ENCODE results near the gene BAZ2A. TPM values are rescaled to one million over a fixed set of nuclear protein-coding genes. Genes with fewer than 3 reads are reported as not detected.

Gene BAZ2A
- polyA plus RNA-seq, 1 experiment: 65.1 TPM

DNA sequence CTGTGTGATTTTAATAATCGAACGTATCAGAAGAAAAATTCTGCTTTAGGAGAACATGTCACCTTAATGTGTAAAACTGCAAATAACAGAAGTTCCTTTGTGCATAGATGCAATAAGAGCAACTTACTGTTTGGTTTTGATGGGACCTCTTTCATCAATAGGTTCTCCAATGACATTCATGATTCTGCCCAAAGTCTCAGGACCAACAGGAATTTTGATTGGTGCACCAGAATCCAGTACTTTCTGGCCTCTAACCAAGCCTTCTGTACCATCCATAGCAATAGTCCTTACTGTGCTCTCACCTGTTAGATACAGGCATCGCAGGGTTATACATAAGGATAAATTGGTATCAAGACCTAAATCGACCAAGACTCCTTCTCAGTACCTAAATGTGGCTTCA lies 14.5 kb upstream of the BAZ2A start:
- Histone ChIP-seq H3K4me3 (ENCODE audit: low read depth, low read length) (peak overlapping the region; percentile 64), H3K27me3 (ENCODE audit: control insufficient read depth, insufficient read depth, low read length) (no peaks in the 10 kb centered on the region), H3K36me3 (ENCODE audit: control insufficient read depth, insufficient read depth, low read length) (peaks cover 19% of the 10 kb centered on the region)
- TF ChIP-seq, protein P1, sequence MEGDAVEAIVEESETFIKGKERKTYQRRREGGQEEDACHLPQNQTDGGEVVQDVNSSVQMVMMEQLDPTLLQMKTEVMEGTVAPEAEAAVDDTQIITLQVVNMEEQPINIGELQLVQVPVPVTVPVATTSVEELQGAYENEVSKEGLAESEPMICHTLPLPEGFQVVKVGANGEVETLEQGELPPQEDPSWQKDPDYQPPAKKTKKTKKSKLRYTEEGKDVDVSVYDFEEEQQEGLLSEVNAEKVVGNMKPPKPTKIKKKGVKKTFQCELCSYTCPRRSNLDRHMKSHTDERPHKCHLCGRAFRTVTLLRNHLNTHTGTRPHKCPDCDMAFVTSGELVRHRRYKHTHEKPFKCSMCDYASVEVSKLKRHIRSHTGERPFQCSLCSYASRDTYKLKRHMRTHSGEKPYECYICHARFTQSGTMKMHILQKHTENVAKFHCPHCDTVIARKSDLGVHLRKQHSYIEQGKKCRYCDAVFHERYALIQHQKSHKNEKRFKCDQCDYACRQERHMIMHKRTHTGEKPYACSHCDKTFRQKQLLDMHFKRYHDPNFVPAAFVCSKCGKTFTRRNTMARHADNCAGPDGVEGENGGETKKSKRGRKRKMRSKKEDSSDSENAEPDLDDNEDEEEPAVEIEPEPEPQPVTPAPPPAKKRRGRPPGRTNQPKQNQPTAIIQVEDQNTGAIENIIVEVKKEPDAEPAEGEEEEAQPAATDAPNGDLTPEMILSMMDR (IDR thresholded peaks at IDR 0.05; ENCODE audit: insufficient read depth, low read depth, low read length): no peak
- ChIA-PET CTCF (interaction anchor here (0.6 to 3.0 kb wide), 2 partner anchors 9 to 53 kb away, joined by 3 to 17 read pairs; no protein-coding TSS in a partner anchor), POLR2A (no interaction called here)
- no peak for DNase-seq (ENCODE audit: low read depth)

DNA sequence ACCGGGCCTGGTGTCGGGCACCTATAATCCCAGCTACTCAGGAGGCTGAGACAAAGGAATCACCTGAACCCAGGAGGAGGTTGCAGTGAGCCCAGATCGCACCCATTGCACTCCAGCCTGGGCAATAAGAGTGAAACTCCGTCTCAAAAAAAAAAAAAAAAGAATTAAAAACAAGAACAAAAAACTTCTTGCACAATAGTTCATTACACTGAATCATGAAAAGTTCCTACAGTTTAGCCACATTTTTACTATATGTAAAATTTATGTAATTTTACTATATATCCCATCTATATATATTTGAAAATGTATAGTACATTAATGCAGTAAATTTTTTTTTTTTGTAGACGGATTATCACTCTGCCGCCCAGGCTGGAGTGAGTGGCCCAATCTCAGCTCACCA lies 11.1 kb upstream of the BAZ2A start:
- TF ChIP-seq, protein P1 (IDR thresholded peaks at IDR 0.05; ENCODE audit: insufficient read depth, low read depth, low read length): no peak
- peaks cover 27% of the 10 kb centered on the region for H3K36me3 ChIP-seq (ENCODE audit: control insufficient read depth, insufficient read depth, low read length)
- H3K27me3 ChIP-seq (ENCODE audit: control insufficient read depth, insufficient read depth, low read length): no peaks in the 10 kb centered on the region
- no peak overlapping the region for H3K4me3 ChIP-seq (ENCODE audit: low read depth, low read length)
- POLR2A ChIA-PET: no interaction called here
- CTCF ChIA-PET: no interaction called here
- no peak for DNase-seq (ENCODE audit: low read depth)

DNA sequence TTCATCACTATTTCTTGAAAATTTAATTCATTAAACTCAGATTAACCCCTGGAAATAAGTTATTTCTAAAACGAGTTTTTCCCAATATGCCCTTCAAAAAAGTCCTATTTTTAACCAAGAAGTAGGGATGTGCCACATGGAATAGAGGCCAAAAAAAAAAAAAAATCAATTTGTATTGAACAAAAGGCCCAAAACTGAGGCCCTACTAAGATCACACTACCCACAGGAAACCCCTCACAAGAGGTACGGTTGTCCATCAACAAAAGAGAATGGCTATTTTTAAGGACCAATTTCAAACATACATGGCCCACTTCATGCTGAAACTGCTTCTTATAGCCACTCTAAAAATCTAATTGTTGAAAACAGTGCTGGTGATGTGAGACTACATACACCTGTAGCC lies 7.5 kb upstream of the BAZ2A start:
- TF ChIP-seq, protein P1 (IDR thresholded peaks at IDR 0.05; ENCODE audit: insufficient read depth, low read depth, low read length): no peak
- no peak overlapping the region for H3K4me3 ChIP-seq (ENCODE audit: low read depth, low read length)
- ChIA-PET CTCF (interaction anchor here (0.8 to 1.0 kb wide), 3 partner anchors 42 to 304 kb away, joined by 3 to 4 read pairs (median 3); partner anchors contain the start of gene PAN2), POLR2A (no interaction called here)
- DNase-seq (ENCODE audit: low read depth): no peak
- no peaks in the 10 kb centered on the region for H3K27me3 ChIP-seq (ENCODE audit: control insufficient read depth, insufficient read depth, low read length)
- H3K36me3 ChIP-seq (ENCODE audit: control insufficient read depth, insufficient read depth, low read length): peaks cover 19% of the 10 kb centered on the region

DNA sequence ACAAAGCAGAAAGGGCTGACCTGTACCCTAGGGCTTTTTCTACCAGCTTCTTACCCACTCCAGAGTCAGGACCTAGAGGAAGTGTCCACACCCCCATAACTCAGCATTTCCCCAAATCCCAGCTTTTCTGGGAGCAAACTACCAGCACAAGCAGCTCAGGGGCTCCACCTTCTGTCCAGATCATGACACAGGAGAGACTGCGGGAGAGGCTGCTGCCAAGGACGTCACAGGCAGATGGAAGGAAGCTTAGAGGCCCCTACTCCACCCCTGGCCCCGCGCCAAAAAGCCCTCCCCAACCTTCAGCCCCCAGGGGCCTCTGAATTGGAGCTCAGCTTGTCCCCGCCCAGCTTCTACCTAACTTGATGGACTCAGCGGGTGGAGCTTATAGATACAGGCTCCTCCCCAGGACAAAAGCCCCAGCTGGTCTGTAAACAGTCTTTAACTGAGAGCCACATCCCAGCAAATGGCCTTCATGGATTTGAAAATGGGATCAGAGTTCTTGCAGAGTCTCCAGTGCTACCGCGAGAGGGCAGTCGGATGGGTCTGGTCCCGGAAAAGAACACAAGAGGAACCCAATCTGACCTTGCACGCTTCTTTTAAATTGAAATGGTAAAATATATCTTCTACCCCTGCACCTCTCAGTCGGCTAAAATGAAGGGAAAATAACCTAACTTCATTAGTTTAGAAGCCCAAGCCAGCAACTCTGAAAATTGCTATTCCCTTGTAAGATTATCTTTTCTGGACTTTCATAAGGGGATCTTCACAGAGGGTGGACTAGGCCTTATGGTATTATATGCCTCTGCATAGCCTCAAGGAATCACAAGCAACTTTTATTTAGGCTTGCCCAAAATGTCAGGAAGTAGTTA lies 6.8 kb upstream of the BAZ2A start:
- TF ChIP-seq, protein P1 (IDR thresholded peaks at IDR 0.05; ENCODE audit: insufficient read depth, low read depth, low read length): peak; percentile 82
- peaks cover 14% of the 10 kb centered on the region for H3K36me3 ChIP-seq (ENCODE audit: control insufficient read depth, insufficient read depth, low read length)
- CTCF ChIA-PET: interaction anchor here (0.6 to 5.2 kb wide), 35 partner anchors 9 to 655 kb away, joined by 3 to 41 read pairs (median 5); partner anchors contain the start of genes ATP5F1B and PTGES3

More for the DNA sequence above, 6.8 kb upstream of the BAZ2A start:
- Histone ChIP-seq H3K4me3 (ENCODE audit: low read depth, low read length) (peak overlapping the region; percentile 67), H3K27me3 (ENCODE audit: control insufficient read depth, insufficient read depth, low read length) (no peaks in the 10 kb centered on the region)
- DNase-seq (ENCODE audit: low read depth): peak; percentile 99
- POLR2A ChIA-PET: interaction anchor here (0.7 to 1.1 kb wide), 3 partner anchors 8 to 126 kb away, joined by 3 to 8 read pairs (median 5); partner anchors contain the start of gene RBMS2

Measured in BJ (cell line).